ENCODE data around the gene GLUD1.
"Not testable (repeated sequence)": the region's sequence is repeated elsewhere in the genome, so short reads cannot be mapped to it uniquely, and the experiment has no call there.

The GLUD1 gene

DNA sequence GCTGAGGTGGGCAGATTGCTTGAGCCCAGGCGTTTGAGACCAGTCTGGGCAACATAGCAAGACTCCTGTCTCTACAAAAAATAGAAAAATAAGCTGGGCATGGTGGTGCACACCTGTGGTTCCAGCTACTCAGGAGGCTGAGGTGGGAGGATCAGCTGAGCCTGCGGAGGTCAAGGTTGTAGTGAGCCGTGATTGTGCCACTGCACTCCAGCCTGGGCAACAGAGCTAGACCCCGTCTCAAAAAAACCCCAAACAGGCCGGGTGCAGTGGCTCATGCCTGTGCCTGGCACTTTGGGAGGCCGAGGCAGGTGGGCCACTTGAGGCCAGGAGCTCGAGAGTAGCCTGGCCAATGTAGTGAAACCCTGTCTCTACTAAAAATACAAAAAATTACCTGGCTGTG, 51.1 kb downstream of the GLUD1 start:
- peak overlapping the region; percentile 79 for H3K27ac Mint-ChIP-seq
- H3K36me3 Mint-ChIP-seq, result peaks cover 30 to 43% of the 10 kb centered on the region in 2 donors
- H3K27me3 Mint-ChIP-seq; H3K9me3 Mint-ChIP-seq; DNase-seq; ATAC-seq (replicated peaks); H3K4me3 Mint-ChIP-seq; H3K4me1 Mint-ChIP-seq: not testable (repeated sequence)

DNA sequence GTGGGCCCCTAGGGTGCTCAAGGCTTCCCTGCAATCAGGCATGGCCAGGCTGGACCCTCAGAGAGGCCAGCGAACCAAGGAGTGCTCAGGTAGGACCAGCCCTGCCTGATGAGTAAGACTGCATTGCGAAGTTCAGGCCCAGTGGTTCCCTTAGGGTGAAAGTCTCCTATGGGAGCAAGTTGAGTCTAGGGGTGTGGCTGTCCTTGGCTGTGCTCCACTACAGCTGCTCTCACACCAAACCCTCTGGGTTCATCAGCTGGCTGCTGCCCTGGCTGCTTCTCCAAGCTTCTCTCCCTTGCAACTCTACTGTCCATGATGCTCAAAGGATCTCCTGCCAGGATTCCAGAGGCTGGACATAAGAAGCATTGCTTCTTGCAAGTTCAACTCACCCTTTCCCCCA, 55.9 kb downstream of the GLUD1 start:
- H3K27me3 Mint-ChIP-seq, result no peaks in the 10 kb centered on the region
- DNase-seq, result no peak
- no peak overlapping the region for H3K27ac Mint-ChIP-seq
- H3K4me3 Mint-ChIP-seq, result no peak overlapping the region
- no peaks in the 10 kb centered on the region for H3K4me1 Mint-ChIP-seq
- H3K36me3 Mint-ChIP-seq, result peaks cover 11 to 14% of the 10 kb centered on the region in 2 donors
- peaks cover 0 to 6% of the 10 kb centered on the region in 2 donors for H3K9me3 Mint-ChIP-seq
- ATAC-seq (replicated peaks), result no peak

GRCh38 chr10:87038286-87038717, 56.3 kb downstream of the GLUD1 start:
- ATAC-seq (replicated peaks), result no peak
- Mint-ChIP-seq H3K4me1 (no peaks in the 10 kb centered on the region), H3K9me3 (peaks cover 0 to 6% of the 10 kb centered on the region in 2 donors), H3K27ac (no peak overlapping the region), H3K4me3 (no peak overlapping the region), H3K27me3 (no peaks in the 10 kb centered on the region), H3K36me3 (peaks cover 9 to 11% of the 10 kb centered on the region in 2 donors)
- no peak for DNase-seq

- H3K27me3 Mint-ChIP-seq, result no peaks in the 10 kb centered on the region
- DNase-seq (no peak), ATAC-seq (replicated peaks) (no peak)
- no peaks in the 10 kb centered on the region for H3K4me1 Mint-ChIP-seq
- H3K27ac Mint-ChIP-seq, result no peak overlapping the region
- H3K36me3 Mint-ChIP-seq, result peaks cover 2 to 4% of the 10 kb centered on the region in 2 donors
- H3K9me3 Mint-ChIP-seq, result peaks cover 0 to 6% of the 10 kb centered on the region in 2 donors
- no peak overlapping the region for H3K4me3 Mint-ChIP-seq
These were observed 58.0 kb downstream of the GLUD1 start for GRCh38 chr10:87036623-87037022.

DNA sequence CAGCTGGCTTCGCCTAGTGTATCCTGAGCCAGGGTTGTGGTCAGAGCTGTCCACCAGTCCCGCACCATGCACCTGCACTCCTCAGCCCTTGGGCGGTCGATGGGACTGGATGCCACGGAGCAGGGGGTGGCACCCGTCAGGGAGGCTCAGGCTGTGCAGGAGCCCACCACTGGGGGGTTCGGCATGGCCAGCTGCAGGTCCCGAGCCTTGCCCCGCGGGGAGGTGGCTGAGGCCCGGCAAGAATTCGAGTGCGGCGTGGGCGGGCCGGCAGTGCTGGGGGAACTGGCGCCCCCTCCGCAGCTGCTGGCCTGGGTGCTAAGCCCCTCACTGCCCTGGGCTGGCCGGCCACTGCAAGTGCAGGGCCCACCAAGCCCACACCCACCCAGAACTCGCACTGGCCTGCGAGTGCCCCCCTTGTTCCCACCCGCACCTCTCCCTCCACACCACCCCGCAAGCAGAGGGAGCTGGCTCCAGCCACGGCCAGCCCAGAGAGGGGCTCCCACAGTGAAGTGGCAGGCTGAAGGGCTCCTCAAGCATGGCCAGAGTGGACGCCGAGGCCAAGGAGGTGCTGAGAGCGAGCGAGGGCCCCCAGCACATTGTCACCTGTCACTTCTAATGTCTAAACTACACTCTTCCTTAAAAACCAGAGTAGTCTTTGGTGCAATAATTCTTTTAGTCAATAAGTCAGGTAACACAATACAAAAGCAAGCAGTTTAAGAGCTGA, 63.6 kb downstream of the GLUD1 start:
- Mint-ChIP-seq H3K4me1 (no peaks in the 10 kb centered on the region), H3K4me3 (no peak overlapping the region), H3K27me3 (no peaks in the 10 kb centered on the region), H3K36me3 (no peaks in the 10 kb centered on the region), H3K27ac (no peak overlapping the region), H3K9me3 (no peaks in the 10 kb centered on the region)
- DNase-seq (no peak), ATAC-seq (replicated peaks) (no peak)

DNA sequence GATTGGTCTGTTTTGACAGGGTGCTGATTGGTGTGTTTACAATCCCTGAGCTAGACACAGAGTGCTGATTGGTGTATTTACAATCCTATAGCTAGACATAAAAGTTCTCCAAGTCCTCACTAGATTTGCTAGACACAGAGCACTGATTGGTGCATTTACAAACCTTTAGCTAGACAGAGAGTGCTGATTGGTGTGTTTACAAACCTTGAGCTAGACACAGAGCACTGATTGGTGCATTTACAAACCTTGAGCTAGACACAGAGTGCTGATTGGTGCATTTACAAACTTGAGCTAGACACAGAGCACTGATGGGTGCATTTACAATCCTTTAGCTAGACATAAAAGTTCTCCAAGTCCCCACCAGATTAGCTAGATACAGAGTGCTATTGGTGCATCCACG, 64.2 kb downstream of the GLUD1 start:
- H3K9me3 Mint-ChIP-seq; DNase-seq; H3K27ac Mint-ChIP-seq; H3K4me3 Mint-ChIP-seq; ATAC-seq (replicated peaks); H3K4me1 Mint-ChIP-seq; H3K36me3 Mint-ChIP-seq; H3K27me3 Mint-ChIP-seq: not testable (repeated sequence)

GRCh38 chr10:87026747-87027508, 67.7 kb downstream of the GLUD1 start:
- H3K9me3 Mint-ChIP-seq, H3K4me3 Mint-ChIP-seq: not testable (repeated sequence)

GRCh38 chr10:87025285-87025958, 69.2 kb downstream of the GLUD1 start:
- not testable (repeated sequence) for H3K4me3 Mint-ChIP-seq, H3K4me1 Mint-ChIP-seq, H3K27me3 Mint-ChIP-seq, H3K27ac Mint-ChIP-seq, H3K9me3 Mint-ChIP-seq, DNase-seq, H3K36me3 Mint-ChIP-seq
- peak; percentile 31 to 43 for ATAC-seq (replicated peaks)

More at GRCh38 chr10:87026747-87027508, 67.7 kb downstream of the GLUD1 start:
- not testable (repeated sequence) for H3K4me1 Mint-ChIP-seq; ATAC-seq (replicated peaks); H3K36me3 Mint-ChIP-seq; DNase-seq; H3K27ac Mint-ChIP-seq; H3K27me3 Mint-ChIP-seq

DNA sequence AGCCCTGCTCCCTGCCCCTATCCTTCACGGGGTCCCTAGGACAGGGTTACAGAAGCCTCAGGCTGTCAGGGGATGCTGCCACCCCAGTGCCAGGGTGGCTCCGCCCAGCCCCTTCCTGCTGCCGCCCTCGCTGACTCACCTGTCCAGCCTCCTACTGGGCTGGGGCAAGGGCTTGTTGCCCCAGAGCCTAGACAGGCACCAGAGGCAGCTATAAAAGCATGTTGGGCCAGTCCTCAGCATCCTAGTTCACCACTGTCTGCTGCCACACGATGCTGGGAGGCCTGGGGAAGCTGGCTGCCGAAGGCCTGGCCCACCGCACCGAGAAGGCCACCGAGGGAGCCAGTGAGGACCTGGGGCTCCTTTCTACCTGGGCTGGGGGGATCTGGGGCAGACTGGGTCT, 74.6 kb downstream of the GLUD1 start, which contains the start of gene FAM25A:
TSS of gene FAM25A (plus strand) at position 239 of the 400 bp plus-strand sequence. CDS start at position 270, 31 bp downstream.
- not testable (repeated sequence) for H3K4me3 Mint-ChIP-seq; DNase-seq; H3K36me3 Mint-ChIP-seq; H3K9me3 Mint-ChIP-seq; H3K4me1 Mint-ChIP-seq; H3K27ac Mint-ChIP-seq; ATAC-seq (replicated peaks)
- H3K27me3 Mint-ChIP-seq, result peaks cover 12 to 15% of the 10 kb centered on the region in 2 donors

DNA sequence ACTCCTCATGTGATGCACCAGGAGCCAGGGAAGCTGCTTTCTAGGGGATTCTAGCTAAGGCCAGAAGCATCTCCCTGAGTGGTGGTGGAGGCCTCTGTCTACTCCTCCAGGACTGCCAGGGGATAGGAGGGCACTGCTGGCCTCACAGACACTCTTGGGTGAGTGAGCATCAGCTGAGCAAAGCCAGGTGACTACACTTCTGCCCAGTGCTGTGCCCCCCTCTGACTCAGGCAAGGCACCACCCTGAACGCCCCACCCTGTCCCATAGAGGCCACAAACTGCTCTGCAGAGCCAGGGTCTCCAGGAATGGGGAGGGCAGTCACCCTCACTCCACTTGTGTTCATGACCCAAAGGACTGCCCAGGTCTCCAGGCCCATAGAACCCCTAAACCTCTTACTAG, 75.1 kb downstream of the GLUD1 start:
- H3K27me3 Mint-ChIP-seq, result peaks cover 14 to 15% of the 10 kb centered on the region in 2 donors
- H3K36me3 Mint-ChIP-seq; H3K4me1 Mint-ChIP-seq; H3K27ac Mint-ChIP-seq; DNase-seq; H3K4me3 Mint-ChIP-seq; ATAC-seq (replicated peaks); H3K9me3 Mint-ChIP-seq: not testable (repeated sequence)

GRCh38 chr10:87019066-87019465, 75.6 kb downstream of the GLUD1 start:
- H3K4me1 Mint-ChIP-seq; DNase-seq; H3K4me3 Mint-ChIP-seq; H3K9me3 Mint-ChIP-seq; H3K36me3 Mint-ChIP-seq; ATAC-seq (replicated peaks); H3K27ac Mint-ChIP-seq: not testable (repeated sequence)
- peaks cover 14 to 15% of the 10 kb centered on the region in 2 donors for H3K27me3 Mint-ChIP-seq

DNA sequence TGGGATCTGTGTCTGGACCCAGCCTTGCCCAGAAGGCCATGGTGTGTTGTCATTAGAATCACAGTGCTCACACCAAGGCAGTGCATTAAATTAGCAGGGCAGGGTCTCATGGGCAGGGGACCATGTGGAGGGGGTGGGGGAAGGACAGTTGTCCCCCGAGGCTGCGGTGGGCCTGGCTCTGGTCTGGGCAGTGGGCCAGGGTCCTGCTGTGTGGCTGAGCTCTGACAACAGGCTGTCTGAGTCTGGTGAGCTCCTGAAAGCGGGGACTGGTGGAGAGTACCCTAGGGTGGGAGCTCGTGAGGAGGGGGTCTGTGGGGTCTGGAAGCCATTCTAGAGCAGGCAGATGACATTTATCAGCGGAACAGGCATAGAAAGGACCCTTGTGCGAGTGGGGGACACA, 76.5 kb downstream of the GLUD1 start:
- DNase-seq; H3K9me3 Mint-ChIP-seq; H3K4me1 Mint-ChIP-seq; ATAC-seq (replicated peaks); H3K4me3 Mint-ChIP-seq; H3K36me3 Mint-ChIP-seq; H3K27ac Mint-ChIP-seq: not testable (repeated sequence)
- H3K27me3 Mint-ChIP-seq, result peaks cover 14 to 15% of the 10 kb centered on the region in 2 donors

- not testable (repeated sequence) for H3K9me3 Mint-ChIP-seq; H3K4me1 Mint-ChIP-seq; H3K4me3 Mint-ChIP-seq; ATAC-seq (replicated peaks); H3K27ac Mint-ChIP-seq; H3K36me3 Mint-ChIP-seq; DNase-seq
- peaks cover 14 to 15% of the 10 kb centered on the region in 2 donors for H3K27me3 Mint-ChIP-seq
These were observed 79.5 kb downstream of the GLUD1 start for GRCh38 chr10:87014986-87015716.

DNA sequence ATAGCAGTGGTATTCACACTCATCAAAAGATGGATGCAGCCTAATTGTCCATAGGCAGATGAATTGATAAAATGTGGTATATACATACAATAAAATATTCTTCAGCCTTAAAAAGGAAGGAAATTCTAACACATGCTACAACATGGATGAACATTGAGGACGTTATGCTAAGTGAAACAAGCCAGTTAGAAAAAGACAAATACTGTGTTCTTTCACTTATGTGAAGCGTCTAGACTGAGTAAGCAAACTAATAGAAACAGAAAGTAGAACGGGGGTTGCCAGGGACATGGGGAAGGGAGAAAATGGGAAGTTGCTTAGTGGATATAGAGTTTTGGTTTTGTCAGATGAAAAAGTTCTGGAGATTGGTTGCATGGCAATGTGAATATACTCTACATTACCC, 81.1 kb downstream of the GLUD1 start:
- H3K27me3 Mint-ChIP-seq, result peaks cover 14 to 15% of the 10 kb centered on the region in 2 donors
- not testable (repeated sequence) for DNase-seq; H3K36me3 Mint-ChIP-seq; H3K4me1 Mint-ChIP-seq; H3K27ac Mint-ChIP-seq; H3K9me3 Mint-ChIP-seq; ATAC-seq (replicated peaks)
- H3K4me3 Mint-ChIP-seq, result peak overlapping the region in 1 of 2 donors; percentile 15

Data from stimulated activated naive B cell treated with anti-CD40 and anti-IgM and Interleukin-4, amounts not matched to agents 10 μg/mL and 1 μg/mL and 100 μg/mL, for 72 hours (primary cell).